Heart left ventricle (tissue), 16 donors: ENCODE results near the gene CELA1. TPM values are rescaled to one million over a fixed set of nuclear protein-coding genes. Genes with fewer than 3 reads are reported as not detected.
"Not testable (repeated sequence)": the region's sequence is repeated elsewhere in the genome, so short reads cannot be mapped to it uniquely, and the experiment has no call there.

Source experiments
- ATAC-seq, 4 donors: fragments of 200-7000 bp; cut with Tn5 transposase; one replicate each; pipeline ENCODE4 v1.9.1; 2020 to 2022; ENCODE audit warnings: moderate library complexity in 4 of 4, mild to moderate bottlenecking in 3 of 4, moderate number of reproducible peaks in 1 of 4
- DNase-seq, 5 donors: peaks; one replicate each; pipeline ENCODE4 v3.0.0-alpha.2; 2020
- H3K27ac ChIP-seq, 12 donors: fragments of 200-600 bp; sonication (generic) in 4 of 12; one replicate each; pipeline versions ENCODE4 v1.5.0 to v1.8.0; 2016 to 2022; ENCODE audit warnings: mild to moderate bottlenecking in 2 of 12
- H3K27me3 ChIP-seq, 9 donors: fragments of 200-600 bp; sonication (generic) in 2 of 9; one replicate each; pipeline versions ENCODE4 v1.5.1 to v1.8.0; 2016 to 2022; ENCODE audit warnings: mild to moderate bottlenecking in 3 of 9
- H3K36me3 ChIP-seq, 9 donors: fragments of 200-600 bp; sonication (generic) in 2 of 9; one replicate each; pipeline versions ENCODE4 v1.5.0 to v1.8.0; 2018 to 2022; ENCODE audit warnings: mild to moderate bottlenecking in 2 of 9
- H3K4me1 ChIP-seq, 12 donors: fragments of 200-600 bp; sonication (generic) in 4 of 12; one replicate each; pipeline versions ENCODE4 v1.5.0 to v1.8.0; 2016 to 2022; ENCODE audit warnings: mild to moderate bottlenecking in 3 of 12
- H3K4me3 ChIP-seq, 12 donors: fragments of 200-600 bp; sonication (generic) in 4 of 12; one replicate each; pipeline versions ENCODE4 v1.5.0 to v1.8.0; 2017 to 2022; ENCODE audit warnings: mild to moderate bottlenecking in 9 of 12, moderate library complexity in 4 of 12
- H3K9me3 ChIP-seq, 12 donors: fragments of 200-600 bp; sonication (generic) in 4 of 12; one replicate each; pipeline versions ENCODE4 v1.5.0 to v1.8.0; 2016 to 2022; ENCODE audit warnings: mild to moderate bottlenecking in 1 of 12
- CTCF ChIP-seq, 12 donors: fragments of 200-600 bp; sonication (generic) in 4 of 12; IDR thresholded peaks; one replicate each; pipeline versions ENCODE4 v1.5.0 to v1.8.0; 2018 to 2022; ENCODE audit warnings: antibody characterized with exemption in 12 of 12, mild to moderate bottlenecking in 5 of 12
- POLR2A ChIP-seq, 2 donors: fragments of 450-650 bp; IDR thresholded peaks; one replicate each; pipeline ENCODE4 v1.6.1; 2017; ENCODE audit warnings: antibody characterized with exemption in 2 of 2, mild to moderate bottlenecking in 2 of 2, moderate library complexity in 2 of 2
- WGBS, 4 donors: extraction: QIAGEN DNeasy Blood & Tissue Kit in 2 of 4; methylation state at CpG; one replicate each; pipeline versions ENCODE4 v1.1.5 to v1.1.7; 2013 to 2018; 5-methylcytosine and 5-hydroxymethylcytosine counted together
- intact Hi-C, 10 donors: fragments of 100-400 bp; cut with DNase I; formaldehyde crosslinking; loops; one replicate each; pipeline versions ENCODE4 v1.11.1 to v1.14.2; 2022
- polyA plus RNA-seq, 2 donors: library from polyadenylated mRNA; stranded (reverse); fragments of 200-250 nt; gene quantifications; one replicate each; pipeline ENCODE4 v1.2.3, GENCODE V29; 2013
- total RNA-seq, 9 donors: library from RNA; depleted of rRNA in 2 of 9; stranded (reverse); fragments of >200 nt in 2 of 9; fragmentation: NEBNext Ultra II Directional in 3 of 9; extraction: Animal tissue kit (Norgen Biotek cat#: 25700) in 3 of 9; gene quantifications; one replicate each; pipeline versions ENCODE4 v1.1.0 to v1.2.4, GENCODE V29; 2016 to 2023
- donor health status: ischemic (EF 13 %, LVEDD 7.1; RV severe dilation, severe dysfunction).
- donor health status: healthy with polysubstance abuse.
- donor health status: DM: no; HTN: yes; CAD: no.
- donor health status: DM: no; HTN: no; CAD: no.
- donor health status: ischemic (EF 25% LVEDD 6.9; RV normal size, moderate dysfunction).
- donor health status: ischemic (EF 25% LVEDD 5.7; RV mildly dilated, moderate dysfunction).
- donor health status: healthy.
- donor health status: DM: yes; HTN: yes; CAD: no.
- donor health status: ischemic (EF 35%, LVEDD 5.7; RV mildly dilated, moderate dysfunction).
- donor health status: nonischemic (EF 11% LVEDD 7.7; RV severe dilation, severe dysfunction).
- donor health status: DM: yes; HTN: yes; CAD: no.
- donor health status: PGD.
- donor health status: ischemic (EF 29% LVEDD 5.4; RV normal size, mild dysfunction).
- donor health status: nonischemic (EF 23%, LVEDD 6.1; RV moderate dilation, normal function).

Gene CELA1
- total and polyA plus RNA-seq, 11 donors = not detected

- intact Hi-C loops = loop anchor here in 7 of 10 donors (5.0 to 10.0 kb wide), 8 partner anchors 68 to 838 kb away; partner anchors contain the start of genes LETMD1 (in 6 of the 7), DIP2B (in 2 of the 7) and SMAGP (in 1 of the 7)
- Histone ChIP-seq H3K36me3 (no peaks in the 10 kb centered on the region), H3K4me1 (peaks cover 0 to 6% (median 1%) of the 10 kb centered on the region in 12 donors), H3K9me3 (no peaks in the 10 kb centered on the region), H3K27me3 (no peaks in the 10 kb centered on the region), H3K27ac (no peak overlapping the region), H3K4me3 (no peak overlapping the region)
- DNase-seq (no peak), ATAC-seq (no peak)
- 90 to 94% (median 93%) methylated on average over 10 of the region's 10 CpGs for WGBS, 4 donors
- no peak for TF ChIP-seq POLR2A (IDR thresholded peaks at IDR 0.05)
- no peak for TF ChIP-seq CTCF (IDR thresholded peaks at IDR 0.05)
Observed at GRCh38 chr12:51342416-51342815, 4.1 kb downstream of the CELA1 start.

GRCh38 chr12:51341251-51342007 is 5.0 kb downstream of the CELA1 start:
- no peaks in the 10 kb centered on the region for H3K36me3 ChIP-seq
- WGBS, 4 donors = 24 to 34% (median 32%) methylated on average over 8 to 9 of the region's 9 CpGs
- H3K4me3 ChIP-seq = peak overlapping the region in 8 of 12 donors; percentile 8 to 51 (median 28)
- H3K27me3 ChIP-seq = no peaks in the 10 kb centered on the region
- intact Hi-C loops = loop anchor here in 8 of 10 donors (1.0 to 10.0 kb wide), 12 partner anchors 67 to 837 kb away; partner anchors contain the start of genes LETMD1 (in 6 of the 8), DIP2B (in 2 of the 8) and SMAGP (in 2 of the 8)
- peak; percentile 89 to 99 (median 94) for TF ChIP-seq CTCF (IDR thresholded peaks at IDR 0.05)
- TF ChIP-seq POLR2A (IDR thresholded peaks at IDR 0.05) = no peak
- peak; percentile 42 to 88 (median 88) for ATAC-seq
- no peaks in the 10 kb centered on the region for H3K9me3 ChIP-seq
- peak overlapping the region in 1 of 12 donors; percentile 1 for H3K27ac ChIP-seq
- peaks cover 0 to 6% (median 1%) of the 10 kb centered on the region in 12 donors for H3K4me1 ChIP-seq
- DNase-seq = peak in 4 of 5 donors; percentile 42 to 64 (median 46)

- Histone ChIP-seq H3K27me3 (no peaks in the 10 kb centered on the region), H3K27ac (no peak overlapping the region), H3K4me1 (peaks cover 0 to 13% (median 1%) of the 10 kb centered on the region in 12 donors), H3K9me3 (no peaks in the 10 kb centered on the region), H3K4me3 (no peak overlapping the region), H3K36me3 (no peaks in the 10 kb centered on the region)
- no peak for ATAC-seq
- DNase-seq = no peak
- intact Hi-C loops = loop anchor here in 8 of 10 donors (2.0 to 10.0 kb wide), 11 partner anchors 65 to 835 kb away; partner anchors contain the start of genes LETMD1 (in 6 of the 8), DIP2B (in 2 of the 8) and SMAGP (in 2 of the 8)
- no peak for TF ChIP-seq CTCF (IDR thresholded peaks at IDR 0.05)
- no peak for TF ChIP-seq POLR2A (IDR thresholded peaks at IDR 0.05)
- 78 to 92% (median 88%) methylated on average over 6 of the region's 6 CpGs for WGBS, 4 donors
Observed at GRCh38 chr12:51339750-51340149, 6.7 kb downstream of the CELA1 start.

GRCh38 chr12:51337336-51337735 is 9.1 kb downstream of the CELA1 start:
- peaks cover 0 to 13% (median 1%) of the 10 kb centered on the region in 12 donors for H3K4me1 ChIP-seq
- H3K27ac ChIP-seq, DNase-seq, intact Hi-C loops, H3K4me3 ChIP-seq, H3K36me3 ChIP-seq, H3K9me3 ChIP-seq, H3K27me3 ChIP-seq, ATAC-seq: not testable (repeated sequence)
